ENCODE measurements around the gene STX18. TPM values are rescaled to one million over a fixed set of nuclear protein-coding genes. Genes with fewer than 3 reads are reported as not detected.

STX18 gene
- total RNA-seq, 1 donor from 2014 or later, result 27.6 TPM

GRCh38 chr4:4398430-4398829, 143.4 kb downstream of the STX18 start:
- no peak for DNase-seq

- no peak for DNase-seq
Observed at GRCh38 chr4:4397441-4397819, 144.4 kb downstream of the STX18 start.

GRCh38 chr4:4396628-4397440, 145.0 kb downstream of the STX18 start:
- DNase-seq, result no peak

DNA sequence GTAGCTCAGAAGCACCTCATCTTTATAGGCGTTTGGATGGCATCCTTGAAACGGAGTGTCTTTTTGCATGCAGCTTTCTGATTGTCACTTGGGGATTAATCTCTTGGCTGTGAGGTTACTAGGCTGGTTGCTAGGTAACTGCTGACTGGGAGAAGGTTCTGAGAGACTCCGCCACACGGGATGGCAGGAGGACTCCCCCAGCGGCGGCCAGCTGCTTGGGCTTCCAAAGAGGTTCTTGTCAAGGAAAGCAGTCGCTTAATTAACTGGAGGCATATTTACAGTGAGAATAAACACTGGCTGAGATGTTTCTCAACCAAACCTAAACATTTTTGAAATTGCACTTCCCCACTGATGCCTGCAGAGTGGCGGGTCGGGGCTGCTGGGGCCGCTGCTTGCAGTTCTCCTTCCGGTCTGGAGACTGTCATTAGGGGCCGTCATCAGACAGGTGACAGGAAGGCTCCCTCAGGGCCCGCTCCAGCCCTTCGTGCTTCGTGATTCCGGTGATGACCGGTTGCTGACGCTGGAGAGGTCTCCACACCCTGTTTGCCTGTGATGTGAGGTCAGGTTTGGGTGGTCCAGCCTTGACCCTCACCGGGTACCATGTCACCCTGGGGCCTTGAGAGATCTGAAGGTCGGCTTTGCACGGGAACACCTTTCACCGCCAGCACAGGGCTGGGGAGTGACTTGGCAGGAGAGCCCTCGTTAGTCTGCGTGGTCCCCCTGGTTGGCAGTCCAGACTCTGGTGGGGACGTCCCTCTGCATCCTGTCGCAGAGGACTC, 145.8 kb downstream of the STX18 start:
- DNase-seq, result no peak

- no peak for DNase-seq
Observed at GRCh38 chr4:4395371-4395770, 146.5 kb downstream of the STX18 start.

DNA sequence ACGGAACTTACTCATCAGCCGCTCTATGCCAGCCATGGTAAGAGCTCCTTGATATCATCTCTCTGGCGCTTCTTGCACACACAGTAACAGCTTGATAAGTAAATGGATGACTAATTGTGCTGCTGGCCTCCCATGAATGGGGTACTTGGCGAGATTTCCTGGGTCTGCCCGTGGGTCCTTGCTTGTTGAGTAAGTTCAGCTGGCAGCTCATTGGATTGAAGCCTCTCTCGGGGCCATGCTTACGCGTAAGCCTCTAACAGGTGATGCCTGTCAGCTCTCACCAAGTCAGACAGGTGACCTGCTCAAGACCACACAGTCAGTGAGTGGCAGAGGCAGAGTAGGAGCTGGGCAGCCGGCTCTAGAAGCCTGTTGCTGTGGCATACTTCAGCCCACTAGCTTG, 147.2 kb downstream of the STX18 start:
- DNase-seq, result no peak

- no peak for DNase-seq
Observed at GRCh38 chr4:4392501-4393183, 149.2 kb downstream of the STX18 start.

GRCh38 chr4:4391866-4392265, 150.0 kb downstream of the STX18 start:
- DNase-seq, result no peak

DNA sequence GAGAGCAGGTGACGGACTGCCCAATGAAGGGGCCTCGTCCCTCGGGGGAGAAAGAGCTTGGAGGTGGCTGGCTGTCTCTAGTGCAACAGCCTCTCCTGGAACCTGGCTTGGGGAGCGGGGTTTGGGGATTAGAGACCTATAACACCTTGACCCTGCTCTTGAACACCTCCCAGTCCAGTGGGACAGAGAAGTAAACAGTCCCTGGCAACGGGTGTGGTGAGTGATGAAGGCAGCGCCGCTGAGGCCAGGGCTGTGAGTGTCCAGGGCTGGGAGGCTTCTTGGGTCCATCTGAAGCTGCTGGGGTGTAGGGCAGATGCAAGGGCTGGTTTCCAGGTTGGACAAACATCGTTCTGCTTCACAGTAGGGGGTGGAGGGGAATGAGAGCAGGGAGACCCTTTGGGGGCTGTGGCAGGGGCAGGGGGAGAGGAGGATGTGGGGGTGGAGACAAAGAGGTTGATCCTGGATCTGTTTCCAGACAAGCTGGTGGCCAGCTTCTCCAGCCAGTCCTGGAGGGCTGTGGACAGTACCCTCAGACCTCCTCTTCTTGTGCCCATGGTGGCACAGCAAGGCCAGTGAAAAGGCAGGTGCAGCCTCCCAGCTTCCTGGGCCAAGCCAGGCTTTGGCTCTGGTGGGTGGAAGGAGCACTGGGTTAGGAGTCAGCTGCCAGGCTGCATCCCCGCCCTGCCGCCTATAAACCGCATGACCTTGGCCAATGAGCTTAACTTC, 151.2 kb downstream of the STX18 start:
- DNase-seq, result no peak

GRCh38 chr4:4390046-4390445, 151.8 kb downstream of the STX18 start:
- DNase-seq, result no peak

DNA sequence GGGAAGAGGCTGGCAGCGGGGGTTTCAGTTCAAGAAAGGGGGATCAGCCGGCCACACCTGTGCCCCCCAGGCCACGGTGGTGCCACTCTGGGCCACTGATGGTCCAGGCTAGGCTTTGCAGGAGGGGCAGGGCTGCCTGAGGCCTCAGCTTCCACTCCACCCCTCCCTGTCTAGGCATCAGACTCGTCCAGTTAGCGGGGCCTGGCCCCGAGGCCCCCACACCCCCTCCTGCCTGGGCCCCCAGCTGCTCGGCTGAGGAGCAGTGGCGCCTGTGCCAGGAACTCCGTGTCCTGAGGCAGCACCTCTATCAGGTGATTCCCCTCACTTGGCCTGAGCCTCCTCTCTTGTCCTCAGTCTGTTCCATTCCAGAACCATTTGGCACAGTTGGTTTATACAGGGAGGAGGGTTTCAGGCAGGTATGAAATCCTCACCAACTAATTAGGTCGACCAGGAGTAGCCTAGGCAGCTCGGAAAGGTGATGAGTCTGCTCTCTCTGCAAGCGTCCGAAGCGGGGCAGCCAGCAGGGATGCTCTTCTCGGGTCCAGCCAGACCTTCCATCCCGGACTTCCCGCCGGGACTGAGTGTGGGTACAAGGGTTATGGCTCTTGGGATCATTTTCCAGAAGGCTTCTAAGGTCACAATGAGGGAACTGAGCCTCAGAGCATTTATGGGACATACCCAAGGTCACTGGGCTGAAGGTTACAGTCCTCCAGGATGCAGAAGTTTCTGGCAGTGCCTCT, 152.8 kb downstream of the STX18 start:
- no peak for DNase-seq

DNA sequence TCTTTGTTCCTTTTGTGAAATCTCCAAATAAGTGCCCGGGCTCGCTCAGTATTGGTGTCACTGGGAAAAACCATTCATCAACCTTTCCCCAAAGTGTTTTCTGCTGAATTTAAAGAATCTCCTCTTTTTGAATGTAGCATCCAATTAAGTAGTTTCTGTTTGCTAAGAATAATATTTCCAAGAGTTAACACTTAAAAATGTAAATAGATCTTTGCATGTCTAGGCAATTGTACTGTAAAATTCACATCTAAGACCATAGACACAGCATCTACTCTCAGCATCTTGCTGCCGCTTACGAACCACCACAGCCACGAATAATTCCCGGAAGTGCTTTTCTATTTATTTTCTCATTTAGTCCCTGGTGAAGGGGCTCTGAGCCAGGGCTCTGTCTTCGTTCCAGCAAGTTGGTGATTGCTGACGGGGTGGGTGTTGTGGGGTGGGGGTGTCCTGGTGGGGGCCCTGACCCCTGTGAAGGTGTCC, 153.5 kb downstream of the STX18 start:
- DNase-seq, result no peak

GRCh38 chr4:4387531-4388310, 154.1 kb downstream of the STX18 start:
- DNase-seq, result no peak

DNA sequence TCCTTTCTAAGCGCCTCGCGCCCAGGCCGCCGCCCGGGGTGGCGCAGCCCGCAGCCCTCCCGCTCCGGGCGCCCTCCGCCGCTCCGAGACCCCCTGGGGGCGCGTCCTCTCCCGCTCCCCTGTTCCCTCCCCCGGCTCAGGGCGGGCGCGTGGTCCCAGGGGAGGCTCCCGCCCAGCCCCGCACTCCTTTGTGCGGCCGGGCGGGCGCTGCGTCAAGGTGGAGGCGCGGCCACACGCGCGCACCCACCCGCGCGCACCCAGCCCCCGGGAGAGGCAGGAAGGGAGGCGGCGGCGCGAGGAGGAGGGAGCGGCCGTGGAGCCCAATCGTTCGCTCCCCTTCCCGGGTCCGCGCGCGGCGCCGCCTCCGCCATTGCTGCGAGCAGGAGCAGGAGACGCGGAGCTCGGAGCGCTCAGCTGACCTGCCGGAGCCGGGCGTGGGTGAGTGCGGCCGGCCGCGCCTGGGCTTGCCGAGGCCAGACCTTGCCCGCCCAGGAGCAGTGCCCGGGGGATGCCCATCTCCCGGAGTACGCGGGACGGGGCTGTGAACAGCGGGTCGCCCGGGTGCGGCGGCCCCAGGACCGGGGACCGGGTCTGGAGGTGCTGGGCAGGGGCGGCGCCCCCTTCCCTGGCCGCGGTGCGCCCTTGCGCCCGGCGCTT, 155.0 kb downstream of the STX18 start, which contains the start of gene NSG1:
TSS of gene NSG1 (plus strand) at position 367 of the 657 bp plus-strand sequence. CDS start 528 bp downstream, outside the sequence.
- no peak for DNase-seq

DNA sequence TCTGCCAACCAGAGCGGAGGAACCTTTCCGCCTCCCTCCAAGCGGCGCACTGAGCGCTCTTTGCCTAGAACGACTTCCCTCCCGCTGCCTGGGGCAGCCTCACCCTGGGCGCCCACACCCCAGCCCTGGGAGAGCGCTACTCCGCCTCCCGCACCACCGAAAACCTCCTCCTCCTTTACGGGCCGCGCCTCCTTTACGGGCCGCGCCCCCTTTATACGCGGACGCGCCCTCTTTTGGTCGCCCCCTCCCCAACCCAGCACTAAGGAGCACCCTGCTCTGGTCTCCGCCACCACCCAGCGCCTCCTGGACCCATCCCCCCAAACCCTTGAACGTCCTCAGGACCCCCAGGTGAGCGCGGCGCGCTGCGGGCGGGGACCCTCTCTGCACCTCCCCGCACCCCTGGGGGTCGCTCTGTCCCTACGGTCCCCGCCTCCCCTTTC, 155.5 kb downstream of the STX18 start:
- DNase-seq, result no peak

DNA sequence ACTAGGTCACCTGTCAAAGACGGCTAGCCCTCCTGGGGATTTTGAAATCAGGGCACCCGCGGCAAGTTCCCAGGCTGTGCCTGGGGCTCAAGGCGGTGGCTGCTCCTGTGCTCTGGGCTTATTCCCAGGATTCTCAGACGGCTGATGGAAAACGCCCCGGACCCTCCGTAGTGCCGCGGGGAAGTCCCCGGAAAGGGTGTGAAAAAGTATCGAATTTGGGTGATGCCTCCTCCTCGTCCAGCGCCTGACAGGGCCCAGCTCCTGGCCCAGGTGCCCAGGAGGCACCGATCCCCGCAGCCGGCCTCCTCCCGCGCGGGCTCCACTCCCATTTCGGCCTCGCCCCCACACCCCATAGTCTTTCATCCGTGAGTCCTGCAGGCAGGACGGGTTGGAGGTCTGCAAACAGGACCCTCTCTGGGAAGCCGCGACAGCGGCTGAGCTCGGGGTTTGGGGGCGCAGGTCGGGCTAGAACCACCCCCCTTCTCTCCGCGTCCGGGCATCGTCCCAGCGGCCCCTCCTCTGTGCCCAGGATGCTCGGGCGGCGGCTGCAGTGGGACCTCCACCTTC, 156.0 kb downstream of the STX18 start:
- DNase-seq, result no peak

DNA sequence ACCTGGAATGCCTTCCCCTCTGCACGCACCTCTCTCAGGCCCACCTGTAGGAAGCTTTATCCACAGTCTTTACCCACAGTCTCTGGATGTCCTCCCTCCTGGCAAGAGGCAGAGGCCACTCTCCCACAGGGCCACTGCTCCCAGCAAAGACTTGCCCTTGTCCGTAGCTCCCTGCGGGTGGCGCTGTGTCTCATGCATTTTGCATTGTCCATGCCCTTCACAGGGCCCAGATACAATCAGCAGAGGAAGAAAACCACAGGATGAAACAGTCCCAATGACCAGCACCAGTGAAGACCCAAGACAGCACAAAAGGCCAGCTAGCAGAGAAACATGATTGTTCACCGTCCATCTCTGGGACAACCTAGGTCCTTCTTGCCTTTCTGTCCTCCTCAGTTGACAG, 157.0 kb downstream of the STX18 start:
- no peak for DNase-seq

- no peak for DNase-seq
Observed at GRCh38 chr4:4383085-4383484, 158.8 kb downstream of the STX18 start.

DNA sequence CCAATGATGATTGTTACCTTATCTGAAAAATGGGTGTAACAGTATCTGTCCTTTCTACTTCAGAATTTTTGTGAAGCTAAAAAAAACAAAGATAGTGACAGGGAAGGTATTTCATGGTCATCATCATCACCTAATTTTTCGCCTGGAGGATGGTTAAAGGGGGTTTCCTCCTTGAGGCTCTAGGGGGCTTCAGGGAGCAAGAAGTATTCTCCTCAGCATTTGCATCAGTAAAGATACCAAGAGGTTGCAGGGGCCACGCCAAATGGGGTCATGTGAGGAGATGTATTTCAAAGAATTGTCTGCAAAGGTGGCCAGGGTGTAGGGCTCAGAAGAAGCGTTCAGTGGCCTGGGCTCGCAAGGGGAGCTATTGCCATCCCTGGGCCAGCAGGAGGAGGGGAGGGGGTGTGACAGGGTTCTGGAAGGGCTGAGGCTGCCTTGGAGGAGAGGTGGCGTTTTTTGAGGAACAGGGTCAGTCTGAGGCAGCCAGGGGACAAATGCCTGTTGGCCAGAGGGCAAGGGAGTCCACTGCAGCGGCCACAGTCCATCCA, 162.2 kb downstream of the STX18 start:
- DNase-seq, result no peak
